NCI-H526 treated with DMSO at 0.1 percent for 48 hours (cell line): Measurements from ENCODE around the gene VPS8.

Experiments
- DNase-seq: peaks from one replicate; lab custom pipeline; 2025; lab: John Stamatoyannopoulos, UW

VPS8 gene

GRCh38 chr3:185057829-185058228, 245.9 kb downstream of the VPS8 start:
- no peak for DNase-seq

- no peak for DNase-seq
Measured at GRCh38 chr3:185058796-185059195, 246.8 kb downstream of the VPS8 start.

- no peak for DNase-seq
Measured at GRCh38 chr3:185059766-185060165, 247.8 kb downstream of the VPS8 start.

- no peak for DNase-seq
Measured at GRCh38 chr3:185060655-185061054, 248.7 kb downstream of the VPS8 start.

- no peak for DNase-seq
Measured at GRCh38 chr3:185062191-185062590, 250.2 kb downstream of the VPS8 start.

GRCh38 chr3:185063431-185063830, 251.5 kb downstream of the VPS8 start:
- DNase-seq = no peak

GRCh38 chr3:185065059-185065458, 253.1 kb downstream of the VPS8 start:
- DNase-seq = no peak

- DNase-seq = no peak
Measured at GRCh38 chr3:185066251-185066650, 254.3 kb downstream of the VPS8 start.

- DNase-seq = no peak
Measured at GRCh38 chr3:185067173-185067572, 255.2 kb downstream of the VPS8 start.

GRCh38 chr3:185069037-185070030, 257.4 kb downstream of the VPS8 start:
- peak; percentile 37 for DNase-seq

GRCh38 chr3:185070491-185071286, 258.7 kb downstream of the VPS8 start:
- DNase-seq = peak; percentile 45

GRCh38 chr3:185071287-185071800, 259.4 kb downstream of the VPS8 start:
- no peak for DNase-seq

GRCh38 chr3:185075547-185075946, 263.6 kb downstream of the VPS8 start:
- DNase-seq = no peak

- no peak for DNase-seq
Measured at GRCh38 chr3:185076219-185076618, 264.3 kb downstream of the VPS8 start.

- DNase-seq = no peak
Measured at GRCh38 chr3:185079625-185080024, 267.7 kb downstream of the VPS8 start.

- no peak for DNase-seq
Measured at GRCh38 chr3:185081521-185081920, 269.6 kb downstream of the VPS8 start.

- no peak for DNase-seq
Measured at GRCh38 chr3:185082149-185082548, 270.2 kb downstream of the VPS8 start.

- DNase-seq = no peak
Measured at GRCh38 chr3:185082829-185083228, 270.9 kb downstream of the VPS8 start.

GRCh38 chr3:185084402-185084801, 272.4 kb downstream of the VPS8 start:
- DNase-seq = no peak

GRCh38 chr3:185084901-185085300, 272.9 kb downstream of the VPS8 start:
- no peak for DNase-seq

GRCh38 chr3:185087419-185087818, 275.5 kb downstream of the VPS8 start:
- peak; percentile 40 for DNase-seq

- no peak for DNase-seq
Measured at GRCh38 chr3:185089343-185089742, 277.4 kb downstream of the VPS8 start.

- no peak for DNase-seq
Measured at GRCh38 chr3:185089751-185090150, 277.8 kb downstream of the VPS8 start.
